ENCODE measurements around the gene SH3BP5L. TPM values are rescaled to one million over a fixed set of nuclear protein-coding genes. Genes with fewer than 3 reads are reported as not detected.

Gene SH3BP5L
- total RNA-seq (2021; fragmentation: NEBNext Ultra II Directional; extraction: Animal tissue kit (Norgen Biotek cat#: 25700)) = 10 to 100 TPM; 29.8 to 42.1 (median 32.2) TPM
- long read RNA-seq, partial matches to known transcripts = 1 of 2 reads
- long read RNA-seq, other reads (novel, unspliced or antisense) = 1 of 2 reads

DNA sequence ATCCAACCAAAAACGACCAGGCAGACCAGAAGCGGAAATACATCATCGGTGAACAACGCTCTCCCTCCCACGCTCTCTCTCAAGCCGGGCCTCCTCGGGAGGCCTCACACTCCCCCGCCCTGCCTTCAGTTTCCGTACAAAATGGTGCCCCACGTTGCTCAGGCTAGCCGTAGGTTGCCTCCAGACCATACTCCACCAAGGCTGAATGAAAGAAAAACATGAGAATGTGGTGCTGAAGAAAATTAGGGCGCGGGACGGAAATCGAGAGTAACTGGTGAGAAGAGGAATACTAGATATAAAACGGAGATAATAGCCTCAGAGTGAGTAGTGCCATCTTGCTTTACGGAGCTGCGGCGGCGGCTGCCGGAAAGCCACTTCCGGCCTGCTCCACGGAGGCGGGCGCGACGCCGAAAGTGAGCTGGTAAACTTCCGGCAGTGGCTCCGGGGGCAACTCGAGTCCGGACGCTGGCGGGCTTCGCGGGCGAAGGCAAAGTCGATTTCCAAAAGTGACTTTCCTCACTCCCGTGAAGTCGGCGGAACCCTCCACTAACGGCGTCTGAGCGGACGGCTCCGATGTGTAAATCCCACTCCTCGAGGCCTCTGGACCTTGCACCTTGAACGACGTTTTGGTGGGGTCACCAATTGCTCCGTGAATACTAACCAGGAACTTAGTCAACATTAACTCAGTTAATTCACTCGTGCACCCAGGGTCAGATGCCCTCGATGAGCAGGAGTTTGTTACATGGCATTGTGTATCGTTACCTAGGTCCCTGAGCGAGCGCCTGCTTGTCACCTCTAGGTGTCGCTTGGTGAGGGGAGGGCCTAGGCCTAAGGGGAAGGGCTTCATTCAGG is at the start of gene SH3BP5L:
SH3BP5L (minus strand) TSS at position 7 of the 852 bp plus-strand sequence. CDS start 980 bp downstream, outside the sequence.
- Mint-ChIP-seq H3K27me3 (ENCODE audit: insufficient read depth) (no peaks in the 10 kb centered on the region; the same call in 1 of the 2 replicates), H3K4me3 (peak within 1 kb of the TSS; percentile 94), H3K36me3 (ENCODE audit: low read depth) (peaks cover 33% of the 10 kb centered on the region), H3K9me3 (no peaks in the 10 kb centered on the region), H3K27ac (peak within 1 kb of the TSS; percentile 98), H3K4me1 (ENCODE audit: low read depth) (peaks cover 71% of the 10 kb centered on the region)
- peak; percentile 91 for DNase-seq
- peak; percentile 79 for TF ChIP-seq CTCF (IDR thresholded peaks at IDR 0.05)

DNA sequence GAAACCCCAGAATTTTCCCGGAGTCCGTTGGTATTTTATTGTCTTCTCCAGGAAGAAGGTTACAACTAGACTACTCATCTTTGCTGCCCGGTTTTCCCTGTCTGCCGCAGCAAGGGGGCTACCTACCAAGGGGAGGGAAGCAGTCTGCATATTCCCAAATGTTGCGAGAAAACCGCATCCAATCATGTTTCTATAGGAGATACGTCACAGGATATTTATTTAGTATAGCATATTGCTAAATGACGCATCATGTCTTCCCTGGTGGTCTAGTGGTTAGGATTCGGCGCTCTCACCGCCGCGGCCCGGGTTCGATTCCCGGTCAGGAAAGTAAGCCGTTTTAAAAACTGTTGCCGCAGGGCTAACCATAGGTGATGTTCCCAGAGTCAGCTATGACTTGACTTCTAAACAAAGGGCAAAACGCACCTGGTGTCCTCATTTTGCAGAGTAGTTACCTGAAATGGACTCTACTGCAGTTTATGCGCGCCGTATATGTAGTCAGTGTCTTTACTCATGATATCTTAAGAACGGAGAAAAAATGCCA is 48.3 kb upstream of the SH3BP5L start:
- Mint-ChIP-seq H3K4me3 (peak overlapping the region; percentile 93), H3K27ac (peak overlapping the region; percentile 97), H3K4me1 (ENCODE audit: low read depth) (peaks cover 21% of the 10 kb centered on the region), H3K36me3 (ENCODE audit: low read depth) (no peaks in the 10 kb centered on the region), H3K27me3 (ENCODE audit: insufficient read depth) (peaks cover 10% of the 10 kb centered on the region), H3K9me3 (peaks cover 7% of the 10 kb centered on the region)
- DNase-seq = no peak
- TF ChIP-seq CTCF (IDR thresholded peaks at IDR 0.05) = no peak; the same call in 1 of the 2 replicates

DNA sequence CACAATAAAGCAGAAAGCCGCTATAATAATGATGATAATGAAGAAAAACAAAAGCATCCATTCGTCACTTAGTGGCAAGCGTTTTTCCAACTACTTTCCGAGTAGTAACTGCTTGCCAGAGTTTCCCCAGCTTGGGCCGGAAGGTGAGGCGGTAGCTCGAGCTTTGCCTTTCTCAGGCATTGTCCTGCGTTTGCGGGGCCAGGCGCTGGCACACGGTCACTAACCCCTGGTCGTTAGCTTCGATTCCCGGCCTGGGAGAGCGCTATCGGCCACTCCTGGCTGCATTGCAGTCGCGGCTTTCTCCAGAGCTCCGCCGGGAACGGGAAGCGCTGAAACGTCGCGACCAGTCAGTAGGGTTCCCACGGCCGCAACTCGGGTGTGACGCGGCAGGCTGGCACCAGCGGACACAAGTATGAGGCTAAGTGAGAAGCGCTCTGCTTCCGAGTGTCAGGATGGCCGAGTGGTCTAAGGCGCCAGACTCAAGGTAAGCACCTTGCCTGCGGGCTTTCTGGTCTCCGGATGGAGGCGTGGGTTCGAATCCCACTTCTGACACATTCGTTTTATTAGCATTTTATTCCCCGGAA is 47.8 kb upstream of the SH3BP5L start:
- H3K4me1 Mint-ChIP-seq (ENCODE audit: low read depth) = peaks cover 21% of the 10 kb centered on the region
- no peaks in the 10 kb centered on the region for H3K36me3 Mint-ChIP-seq (ENCODE audit: low read depth)
- TF ChIP-seq CTCF (IDR thresholded peaks at IDR 0.05) = no peak
- peak; percentile 96 for DNase-seq
- H3K27me3 Mint-ChIP-seq (ENCODE audit: insufficient read depth) = peaks cover 10% of the 10 kb centered on the region
- H3K4me3 Mint-ChIP-seq = peak overlapping the region; percentile 93
- peak overlapping the region; percentile 97 for H3K27ac Mint-ChIP-seq
- peaks cover 7% of the 10 kb centered on the region for H3K9me3 Mint-ChIP-seq

DNA sequence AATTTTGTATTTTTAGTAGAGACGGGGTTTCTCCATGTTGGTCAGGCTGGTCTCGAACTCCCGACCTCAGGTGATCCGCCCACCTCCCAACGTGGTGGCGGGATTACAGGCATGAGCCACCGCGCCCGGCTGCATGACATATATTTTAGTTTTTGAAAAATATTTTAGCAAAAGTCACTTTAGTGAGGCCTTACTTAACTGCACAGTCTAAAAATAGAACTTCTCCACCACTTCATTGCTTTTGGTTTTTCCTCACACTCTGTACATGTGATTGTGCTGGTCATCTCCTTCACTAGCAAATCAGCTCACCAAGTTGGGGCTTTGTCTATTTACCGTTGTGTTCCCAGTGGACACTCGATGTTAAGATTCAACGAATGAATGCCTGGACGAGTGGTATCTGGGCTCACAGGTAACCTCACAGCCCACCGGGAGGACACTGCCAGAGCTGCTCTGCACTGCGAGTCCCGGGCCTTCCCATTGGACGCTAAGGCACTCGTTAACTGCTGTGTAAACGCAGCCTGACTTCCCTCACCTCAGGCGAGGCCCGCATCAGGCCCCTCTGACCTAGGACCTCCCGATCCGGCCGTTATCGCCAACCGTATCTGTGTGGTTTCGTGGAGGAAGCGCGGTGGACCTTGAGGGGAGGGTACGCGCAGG is 47.2 kb upstream of the SH3BP5L start:
- no peak for TF ChIP-seq CTCF (IDR thresholded peaks at IDR 0.05)
- Mint-ChIP-seq H3K9me3 (peaks cover 7% of the 10 kb centered on the region), H3K27ac (peak overlapping the region; percentile 97), H3K4me1 (ENCODE audit: low read depth) (peaks cover 21% of the 10 kb centered on the region), H3K4me3 (peak overlapping the region; percentile 93), H3K27me3 (ENCODE audit: insufficient read depth) (peaks cover 10% of the 10 kb centered on the region), H3K36me3 (ENCODE audit: low read depth) (no peaks in the 10 kb centered on the region)
- peak; percentile 73 for DNase-seq

- H3K9me3 Mint-ChIP-seq = peaks cover 7% of the 10 kb centered on the region
- no peak for TF ChIP-seq CTCF (IDR thresholded peaks at IDR 0.05)
- peaks cover 21% of the 10 kb centered on the region for H3K4me1 Mint-ChIP-seq (ENCODE audit: low read depth)
- H3K27ac Mint-ChIP-seq = peak overlapping the region; percentile 97
- no peaks in the 10 kb centered on the region for H3K36me3 Mint-ChIP-seq (ENCODE audit: low read depth)
- peak overlapping the region; percentile 93 for H3K4me3 Mint-ChIP-seq
- no peak for DNase-seq
- H3K27me3 Mint-ChIP-seq (ENCODE audit: insufficient read depth) = peaks cover 12% of the 10 kb centered on the region
Observed at GRCh38 chr1:248871837-248872401, 46.2 kb upstream of the SH3BP5L start.

Measured in HFFc6 (cell line).